ENCODE results near the gene CHEK1. TPM values are rescaled to one million over a fixed set of nuclear protein-coding genes. Genes with fewer than 3 reads are reported as not detected.

CHEK1 gene
- polyA plus RNA-seq, 1 donor (not counting 4 experiments of a cell fraction or from before 2014, with no cell fraction given): 38.2 TPM

- FAIRE-seq: no peak
- H3K9me3 ChIP-seq (ENCODE audit: control insufficient read depth, low read depth, low read length): no peaks in the 10 kb centered on the region
These were observed 46.6 kb downstream of the CHEK1 start for GRCh38 chr11:125671561-125671960.

GRCh38 chr11:125674210-125674609 is 49.2 kb downstream of the CHEK1 start:
- Histone ChIP-seq H3K4me3 (ENCODE audit: control insufficient read depth in 2 of 3, extremely low read depth in 1 of 3, insufficient read depth in 2 of 3, low read depth in 1 of 3, low read length in 3 of 3) (no peak overlapping the region), H3K36me3 (ENCODE audit: control insufficient read depth in 2 of 2, extremely low read depth in 1 of 2, insufficient read depth in 2 of 2, low read length in 2 of 2) (peaks cover 0 to 5% of the 10 kb centered on the region in 2 experiments), H3K4me2 (ENCODE audit: control insufficient read depth, extremely low read depth, insufficient read depth, low read depth, low read length) (no peak overlapping the region), H3K27me3 (ENCODE audit: control insufficient read depth, extremely low read depth, insufficient read depth, low read length) (no peaks in the 10 kb centered on the region), H3K79me2 (ENCODE audit: control insufficient read depth, insufficient read depth, low read length) (no peaks in the 10 kb centered on the region), H3K9ac (ENCODE audit: control insufficient read depth, extremely low read depth, insufficient read depth, low read length) (no peak overlapping the region), H3K4me1 (ENCODE audit: control insufficient read depth, extremely low read depth, insufficient read depth, low read length) (no peaks in the 10 kb centered on the region), H3K9me1 (ENCODE audit: control insufficient read depth, extremely low read depth, insufficient read depth, low read length) (no peaks in the 10 kb centered on the region), H3K9me3 (ENCODE audit: control insufficient read depth, low read depth, low read length) (no peaks in the 10 kb centered on the region), H4K20me1 (ENCODE audit: control insufficient read depth, extremely low read depth, insufficient read depth, low read length) (no peaks in the 10 kb centered on the region), H3K27ac (ENCODE audit: control insufficient read depth, insufficient read depth, low read length) (no peak overlapping the region), H2AFZ (ENCODE audit: control insufficient read depth, low read length) (no peak overlapping the region)
- FAIRE-seq (no peak), DNase-seq (ENCODE audit: low read depth, low spot score) (no peak)
- dilution Hi-C loops (cut with MboI; ENCODE audit: extremely low pct_ligation_motif_present, low sequenced_read_pairs): no loop called here
- no peak for TF ChIP-seq EZH2 (IDR thresholded peaks at IDR 0.05; ENCODE audit: low read length)
- no peak for TF ChIP-seq CTCF (optimal IDR thresholded peaks at IDR 0.05 in 1 of 3, IDR thresholded peaks at IDR 0.05 in 1 of 3, conservative IDR thresholded peaks at IDR 0.05 in 1 of 3; ENCODE audit: extremely low read depth in 1 of 3, insufficient read depth in 2 of 3, low read length in 3 of 3)

More at GRCh38 chr11:125671561-125671960, 46.6 kb downstream of the CHEK1 start:
- no peak overlapping the region for H3K9ac ChIP-seq (ENCODE audit: control insufficient read depth, extremely low read depth, insufficient read depth, low read length)
- H3K79me2 ChIP-seq (ENCODE audit: control insufficient read depth, insufficient read depth, low read length): no peaks in the 10 kb centered on the region
- TF ChIP-seq CTCF (optimal IDR thresholded peaks at IDR 0.05 in 1 of 3, IDR thresholded peaks at IDR 0.05 in 1 of 3, conservative IDR thresholded peaks at IDR 0.05 in 1 of 3; ENCODE audit: extremely low read depth in 1 of 3, insufficient read depth in 2 of 3, low read length in 3 of 3) (no peak), EZH2 (IDR thresholded peaks at IDR 0.05; ENCODE audit: low read length) (no peak)
- H3K4me3 ChIP-seq (ENCODE audit: control insufficient read depth in 2 of 3, extremely low read depth in 1 of 3, insufficient read depth in 2 of 3, low read depth in 1 of 3, low read length in 3 of 3): no peak overlapping the region
- no peak for DNase-seq (ENCODE audit: low read depth, low spot score)
- H3K36me3 ChIP-seq (ENCODE audit: control insufficient read depth in 2 of 2, extremely low read depth in 1 of 2, insufficient read depth in 2 of 2, low read length in 2 of 2): peaks cover 0 to 4% of the 10 kb centered on the region in 2 experiments
- no peaks in the 10 kb centered on the region for H3K9me1 ChIP-seq (ENCODE audit: control insufficient read depth, extremely low read depth, insufficient read depth, low read length)
- no peak overlapping the region for H3K27ac ChIP-seq (ENCODE audit: control insufficient read depth, insufficient read depth, low read length)
- no peaks in the 10 kb centered on the region for H3K27me3 ChIP-seq (ENCODE audit: control insufficient read depth, extremely low read depth, insufficient read depth, low read length)
- no peaks in the 10 kb centered on the region for H4K20me1 ChIP-seq (ENCODE audit: control insufficient read depth, extremely low read depth, insufficient read depth, low read length)
- H3K4me1 ChIP-seq (ENCODE audit: control insufficient read depth, extremely low read depth, insufficient read depth, low read length): no peaks in the 10 kb centered on the region
- dilution Hi-C loops (cut with MboI; ENCODE audit: extremely low pct_ligation_motif_present, low sequenced_read_pairs): no loop called here
- H3K4me2 ChIP-seq (ENCODE audit: control insufficient read depth, extremely low read depth, insufficient read depth, low read depth, low read length): no peak overlapping the region
- H2AFZ ChIP-seq (ENCODE audit: control insufficient read depth, low read length): no peak overlapping the region

All from keratinocyte (primary cell).